SU-DHL-6 (cell line): ENCODE results near the gene TTLL11.

Experiments
- H2AFZ ChIP-seq: fragments of 200-600 bp; sonication (generic); 2 replicates; pipeline ENCODE4 v1.6.1; 2014; ENCODE audit warnings: low read depth, mild to moderate bottlenecking, moderate library complexity, mixed read lengths, antibody characterized with exemption, low read length; ENCODE audit not compliant: severe bottlenecking
- H3F3A ChIP-seq: fragments of 200-600 bp; shearing (Covaris generic); 2 replicates; pipeline ENCODE4 v1.6.0; 2016; ENCODE audit warnings: antibody characterized with exemption, mild to moderate bottlenecking; ENCODE audit not compliant: insufficient read depth
- H3K27ac ChIP-seq: fragments of 200-600 bp; sonication (generic); 2 replicates; pipeline ENCODE4 v1.5.1; 2016; ENCODE audit warnings: low read depth, mild to moderate bottlenecking, low read length, moderate library complexity, mixed read lengths
- H3K27me3 ChIP-seq: fragments of 200-600 bp; sonication (generic), shearing (Covaris generic); 2 replicates; pipeline ENCODE4 v1.6.0; 2014; ENCODE audit warnings: mild to moderate bottlenecking, low read length
- H3K36me3 ChIP-seq: fragments of 200-600 bp; sonication (generic); 2 replicates; pipeline ENCODE4 v1.6.1; 2014; ENCODE audit warnings: mild to moderate bottlenecking, low read length, mixed read lengths
- H3K4me2 ChIP-seq: fragments of 300-600, 200-600 bp; shearing (Covaris generic), sonication (generic); 2 replicates; pipeline ENCODE4 v1.6.0; 2014; ENCODE audit warnings: low read length, low read depth, mild to moderate bottlenecking; ENCODE audit not compliant: poor library complexity, severe bottlenecking
- H3K4me3 ChIP-seq: fragments of 200-600 bp; sonication (generic); 2 replicates; pipeline ENCODE4 v1.5.1; 2014; ENCODE audit warnings: antibody characterized with exemption, low read length, mild to moderate bottlenecking, mixed read lengths; ENCODE audit not compliant: insufficient read depth, poor library complexity, severe bottlenecking
- H3K79me2 ChIP-seq: fragments of 200-600 bp; sonication (generic); 2 replicates; pipeline ENCODE4 v1.6.1; 2014; ENCODE audit warnings: mild to moderate bottlenecking, low read length, moderate library complexity; ENCODE audit not compliant: insufficient read depth
- H3K9ac ChIP-seq: fragments of 200-600 bp; sonication (generic); 2 replicates; pipeline ENCODE4 v1.7.0; 2014; ENCODE audit warnings: mild to moderate bottlenecking, low read length
- H3K9me2 ChIP-seq: fragments of 200-600 bp; sonication (generic); replicated peaks from 2 replicates; pipeline ENCODE4 v1.6.1; 2014; ENCODE audit warnings: low read length; ENCODE audit not compliant: insufficient read depth
- H3K9me3 ChIP-seq: fragments of 200-600 bp; sonication (generic); 2 replicates; pipeline ENCODE4 v1.6.1; 2014; ENCODE audit warnings: low read length, mixed read lengths; ENCODE audit not compliant: insufficient read depth
- H4K20me1 ChIP-seq: fragments of 200-600 bp; sonication (generic); 2 replicates; pipeline ENCODE4 v1.6.1; 2014; ENCODE audit warnings: low read depth, mild to moderate bottlenecking, antibody characterized with exemption, low read length, moderate library complexity, mixed read lengths
- EZH2phosphoT487 ChIP-seq: fragments of 200-600 bp; sonication (generic), shearing (Covaris generic); conservative IDR thresholded peaks from 2 replicates; pipeline ENCODE4 v1.6.1; 2018; ENCODE audit warnings: mild to moderate bottlenecking, antibody characterized with exemption, low read length, moderate library complexity, mixed read lengths
- TF ChIP-seq, protein P1 (sequence below): fragments of 200-600 bp; sonication (generic); IDR thresholded peaks from one replicate; pipeline ENCODE4 v1.5.1; 2017; ENCODE audit warnings: antibody characterized with exemption, mild to moderate bottlenecking, low read length, moderate library complexity; ENCODE audit not compliant: insufficient read depth, poor library complexity, severe bottlenecking

TTLL11 gene

DNA sequence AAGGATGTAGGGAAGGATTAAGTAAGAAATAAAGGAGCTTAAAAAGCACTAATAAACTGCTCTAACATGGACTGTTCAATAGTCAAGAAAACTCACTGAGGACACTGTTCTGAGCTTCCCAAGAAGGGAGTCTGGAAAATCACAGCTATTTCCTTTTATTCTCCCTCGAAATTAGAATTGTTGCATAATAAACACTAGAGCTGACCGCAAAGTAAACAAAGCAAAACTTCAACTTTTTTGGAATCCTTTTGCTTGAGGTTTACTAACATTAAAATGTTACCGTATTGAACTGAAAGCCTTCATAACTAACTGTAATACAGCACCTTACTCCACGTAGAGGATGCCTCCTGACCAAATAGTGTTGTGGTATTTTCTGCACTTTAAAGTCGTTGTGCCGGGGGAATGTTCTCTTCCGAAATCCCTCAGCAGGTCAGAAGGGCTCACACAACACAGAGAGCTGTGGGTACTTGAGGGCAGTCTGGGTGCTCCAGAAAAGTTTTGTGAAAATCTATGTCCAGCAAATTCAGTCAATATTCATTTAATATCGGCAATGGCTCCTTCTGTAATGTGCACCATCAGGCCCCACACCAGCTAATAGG lies 59.2 kb downstream of the TTLL11 start:
- Histone ChIP-seq H4K20me1 (no peaks in the 10 kb centered on the region), H3K4me3 (no peak overlapping the region), H3K79me2 (no peaks in the 10 kb centered on the region), H3K27ac (no peak overlapping the region), H2AFZ (no peak overlapping the region), H3K9ac (no peak overlapping the region), H3K4me2 (no peak overlapping the region), H3K9me2 (no peaks in the 10 kb centered on the region), H3K27me3 (no peaks in the 10 kb centered on the region), H3F3A (no peaks in the 10 kb centered on the region), H3K9me3 (no peaks in the 10 kb centered on the region), H3K36me3 (no peaks in the 10 kb centered on the region)
- TF ChIP-seq, protein P1, sequence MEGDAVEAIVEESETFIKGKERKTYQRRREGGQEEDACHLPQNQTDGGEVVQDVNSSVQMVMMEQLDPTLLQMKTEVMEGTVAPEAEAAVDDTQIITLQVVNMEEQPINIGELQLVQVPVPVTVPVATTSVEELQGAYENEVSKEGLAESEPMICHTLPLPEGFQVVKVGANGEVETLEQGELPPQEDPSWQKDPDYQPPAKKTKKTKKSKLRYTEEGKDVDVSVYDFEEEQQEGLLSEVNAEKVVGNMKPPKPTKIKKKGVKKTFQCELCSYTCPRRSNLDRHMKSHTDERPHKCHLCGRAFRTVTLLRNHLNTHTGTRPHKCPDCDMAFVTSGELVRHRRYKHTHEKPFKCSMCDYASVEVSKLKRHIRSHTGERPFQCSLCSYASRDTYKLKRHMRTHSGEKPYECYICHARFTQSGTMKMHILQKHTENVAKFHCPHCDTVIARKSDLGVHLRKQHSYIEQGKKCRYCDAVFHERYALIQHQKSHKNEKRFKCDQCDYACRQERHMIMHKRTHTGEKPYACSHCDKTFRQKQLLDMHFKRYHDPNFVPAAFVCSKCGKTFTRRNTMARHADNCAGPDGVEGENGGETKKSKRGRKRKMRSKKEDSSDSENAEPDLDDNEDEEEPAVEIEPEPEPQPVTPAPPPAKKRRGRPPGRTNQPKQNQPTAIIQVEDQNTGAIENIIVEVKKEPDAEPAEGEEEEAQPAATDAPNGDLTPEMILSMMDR, result no peak
- TF ChIP-seq EZH2phosphoT487, result no peak

GRCh38 chr9:122032346-122032745 lies 60.8 kb downstream of the TTLL11 start:
- Histone ChIP-seq H3K36me3 (no peaks in the 10 kb centered on the region), H3K4me3 (no peak overlapping the region), H3K9me3 (no peaks in the 10 kb centered on the region), H3F3A (no peaks in the 10 kb centered on the region), H3K27ac (no peak overlapping the region), H3K9ac (no peak overlapping the region), H3K9me2 (no peaks in the 10 kb centered on the region), H3K27me3 (no peaks in the 10 kb centered on the region), H4K20me1 (no peaks in the 10 kb centered on the region), H3K79me2 (no peaks in the 10 kb centered on the region), H2AFZ (no peak overlapping the region), H3K4me2 (no peak overlapping the region)
- TF ChIP-seq, protein P1, result no peak
- TF ChIP-seq EZH2phosphoT487, result no peak

GRCh38 chr9:122031776-122032175 lies 61.3 kb downstream of the TTLL11 start:
- no peaks in the 10 kb centered on the region for H3K36me3 ChIP-seq
- H3K27ac ChIP-seq, result no peak overlapping the region
- no peaks in the 10 kb centered on the region for H3K9me3 ChIP-seq
- no peak overlapping the region for H3K9ac ChIP-seq
- H3K4me2 ChIP-seq, result no peak overlapping the region
- H3K79me2 ChIP-seq, result no peaks in the 10 kb centered on the region
- H4K20me1 ChIP-seq, result no peaks in the 10 kb centered on the region
- H3K27me3 ChIP-seq, result no peaks in the 10 kb centered on the region
- H3K9me2 ChIP-seq, result no peaks in the 10 kb centered on the region
- no peaks in the 10 kb centered on the region for H3F3A ChIP-seq
- TF ChIP-seq, protein P1, result no peak
- TF ChIP-seq EZH2phosphoT487, result no peak
- no peak overlapping the region for H2AFZ ChIP-seq
- H3K4me3 ChIP-seq, result no peak overlapping the region
